Fibroblast of skin of right biceps (primary cell): ENCODE results near the gene STAB1.
A peak's percentile ranks its signal among the peaks of the same experiment; 100 is the strongest.

Experiments used
- DNase-seq: peaks from one replicate; pipeline ENCODE4 v3.0.0-alpha.2; 2013

STAB1 gene, protein sequence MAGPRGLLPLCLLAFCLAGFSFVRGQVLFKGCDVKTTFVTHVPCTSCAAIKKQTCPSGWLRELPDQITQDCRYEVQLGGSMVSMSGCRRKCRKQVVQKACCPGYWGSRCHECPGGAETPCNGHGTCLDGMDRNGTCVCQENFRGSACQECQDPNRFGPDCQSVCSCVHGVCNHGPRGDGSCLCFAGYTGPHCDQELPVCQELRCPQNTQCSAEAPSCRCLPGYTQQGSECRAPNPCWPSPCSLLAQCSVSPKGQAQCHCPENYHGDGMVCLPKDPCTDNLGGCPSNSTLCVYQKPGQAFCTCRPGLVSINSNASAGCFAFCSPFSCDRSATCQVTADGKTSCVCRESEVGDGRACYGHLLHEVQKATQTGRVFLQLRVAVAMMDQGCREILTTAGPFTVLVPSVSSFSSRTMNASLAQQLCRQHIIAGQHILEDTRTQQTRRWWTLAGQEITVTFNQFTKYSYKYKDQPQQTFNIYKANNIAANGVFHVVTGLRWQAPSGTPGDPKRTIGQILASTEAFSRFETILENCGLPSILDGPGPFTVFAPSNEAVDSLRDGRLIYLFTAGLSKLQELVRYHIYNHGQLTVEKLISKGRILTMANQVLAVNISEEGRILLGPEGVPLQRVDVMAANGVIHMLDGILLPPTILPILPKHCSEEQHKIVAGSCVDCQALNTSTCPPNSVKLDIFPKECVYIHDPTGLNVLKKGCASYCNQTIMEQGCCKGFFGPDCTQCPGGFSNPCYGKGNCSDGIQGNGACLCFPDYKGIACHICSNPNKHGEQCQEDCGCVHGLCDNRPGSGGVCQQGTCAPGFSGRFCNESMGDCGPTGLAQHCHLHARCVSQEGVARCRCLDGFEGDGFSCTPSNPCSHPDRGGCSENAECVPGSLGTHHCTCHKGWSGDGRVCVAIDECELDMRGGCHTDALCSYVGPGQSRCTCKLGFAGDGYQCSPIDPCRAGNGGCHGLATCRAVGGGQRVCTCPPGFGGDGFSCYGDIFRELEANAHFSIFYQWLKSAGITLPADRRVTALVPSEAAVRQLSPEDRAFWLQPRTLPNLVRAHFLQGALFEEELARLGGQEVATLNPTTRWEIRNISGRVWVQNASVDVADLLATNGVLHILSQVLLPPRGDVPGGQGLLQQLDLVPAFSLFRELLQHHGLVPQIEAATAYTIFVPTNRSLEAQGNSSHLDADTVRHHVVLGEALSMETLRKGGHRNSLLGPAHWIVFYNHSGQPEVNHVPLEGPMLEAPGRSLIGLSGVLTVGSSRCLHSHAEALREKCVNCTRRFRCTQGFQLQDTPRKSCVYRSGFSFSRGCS (N-terminal part only)

DNA sequence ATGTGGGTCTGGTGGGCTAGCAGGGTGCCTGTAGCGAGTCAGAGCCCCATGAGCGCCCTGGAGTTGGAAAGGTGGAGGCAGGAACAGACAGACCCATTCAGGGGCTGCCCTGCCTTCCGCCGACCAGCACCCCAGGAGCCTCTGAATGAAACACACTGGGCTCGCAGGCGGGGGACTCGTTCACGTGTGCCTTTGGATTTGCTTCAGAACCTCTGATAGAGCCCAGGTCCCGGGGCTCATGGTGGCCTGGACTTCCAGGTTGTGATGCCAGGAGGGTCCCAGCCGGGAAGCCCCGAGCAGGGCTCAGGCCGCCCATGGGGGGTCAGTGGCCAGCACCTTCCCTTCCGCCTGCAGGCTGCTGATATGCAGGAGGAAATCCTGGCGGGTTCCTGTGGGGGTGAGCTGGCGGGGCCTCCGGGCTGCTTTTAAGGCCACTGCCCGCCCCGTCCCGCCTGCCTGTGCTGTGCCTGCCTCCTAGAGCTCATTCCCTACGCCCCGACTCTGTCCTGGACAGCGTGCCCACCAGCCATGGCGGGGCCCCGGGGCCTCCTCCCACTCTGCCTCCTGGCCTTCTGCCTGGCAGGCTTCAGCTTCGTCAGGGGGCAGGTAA lies at the start of gene STAB1:
Gene STAB1, plus strand, starts transcription at position 453 of the 610 bp plus-strand sequence. Its CDS starts 76 bp downstream, at position 529.
- DNase-seq = no peak

DNA sequence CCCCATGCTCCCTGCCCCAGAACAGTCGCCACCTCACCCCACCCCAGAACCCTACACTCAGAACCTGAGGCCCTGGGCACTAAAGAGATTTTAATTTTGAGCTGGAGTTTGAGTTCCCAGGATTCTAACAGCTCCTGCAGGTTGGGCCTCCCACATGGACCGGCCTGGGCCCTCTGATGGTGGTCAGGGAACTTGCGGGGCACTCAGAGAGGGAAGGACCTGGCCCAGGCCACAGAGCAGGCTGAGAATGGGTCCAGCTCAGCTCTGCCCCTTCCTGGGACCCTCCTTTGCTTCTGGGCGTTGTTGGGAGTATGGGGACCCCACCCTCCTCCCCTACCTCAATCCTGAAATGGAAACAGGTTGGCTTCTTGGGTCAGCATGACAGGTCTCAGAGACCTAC lies 49.1 kb upstream of the STAB1 start:
- DNase-seq = no peak

DNA sequence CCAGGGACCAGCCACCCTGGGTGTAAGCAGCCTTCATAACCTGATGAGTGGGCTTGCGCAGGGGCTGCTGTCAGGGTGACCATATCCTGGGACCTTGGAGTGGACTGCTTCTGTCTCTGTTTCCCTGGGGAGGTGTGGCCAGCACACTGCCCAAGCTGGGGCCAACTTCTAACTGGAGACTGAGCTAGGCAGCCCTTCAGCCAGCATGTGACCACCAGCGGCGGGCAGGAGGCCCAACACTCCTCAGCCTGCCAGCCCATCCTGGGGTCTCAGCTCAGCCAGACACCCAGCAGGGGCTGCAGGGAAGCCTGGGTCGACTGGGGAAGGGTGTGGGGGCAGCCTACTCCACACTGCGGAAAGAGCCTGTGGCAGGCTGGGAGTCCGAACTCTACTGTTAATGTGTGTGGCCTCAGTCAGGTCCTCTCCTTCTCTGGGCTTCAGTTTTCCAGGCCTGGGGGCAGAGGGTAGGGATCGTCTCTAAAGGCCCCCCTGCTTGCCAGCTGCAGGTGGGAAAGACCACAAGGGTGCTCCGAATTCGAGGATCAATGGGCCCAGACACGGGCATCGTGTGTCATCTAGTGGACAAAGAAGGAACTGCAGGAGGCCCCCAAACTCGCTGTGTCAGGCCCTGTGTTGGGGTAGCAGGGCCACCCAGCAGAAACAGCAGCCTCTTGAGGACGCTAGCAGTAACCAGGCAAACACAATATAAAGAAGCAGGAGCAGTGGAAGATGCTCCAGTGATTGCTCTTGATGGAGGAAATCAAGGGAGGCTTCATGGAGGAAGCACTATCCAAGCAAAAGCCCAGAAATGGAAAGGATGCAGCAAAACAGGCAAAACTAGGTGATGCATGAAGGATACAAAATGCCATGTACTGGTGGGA lies 48.3 kb upstream of the STAB1 start:
- DNase-seq = peak; percentile 55

DNA sequence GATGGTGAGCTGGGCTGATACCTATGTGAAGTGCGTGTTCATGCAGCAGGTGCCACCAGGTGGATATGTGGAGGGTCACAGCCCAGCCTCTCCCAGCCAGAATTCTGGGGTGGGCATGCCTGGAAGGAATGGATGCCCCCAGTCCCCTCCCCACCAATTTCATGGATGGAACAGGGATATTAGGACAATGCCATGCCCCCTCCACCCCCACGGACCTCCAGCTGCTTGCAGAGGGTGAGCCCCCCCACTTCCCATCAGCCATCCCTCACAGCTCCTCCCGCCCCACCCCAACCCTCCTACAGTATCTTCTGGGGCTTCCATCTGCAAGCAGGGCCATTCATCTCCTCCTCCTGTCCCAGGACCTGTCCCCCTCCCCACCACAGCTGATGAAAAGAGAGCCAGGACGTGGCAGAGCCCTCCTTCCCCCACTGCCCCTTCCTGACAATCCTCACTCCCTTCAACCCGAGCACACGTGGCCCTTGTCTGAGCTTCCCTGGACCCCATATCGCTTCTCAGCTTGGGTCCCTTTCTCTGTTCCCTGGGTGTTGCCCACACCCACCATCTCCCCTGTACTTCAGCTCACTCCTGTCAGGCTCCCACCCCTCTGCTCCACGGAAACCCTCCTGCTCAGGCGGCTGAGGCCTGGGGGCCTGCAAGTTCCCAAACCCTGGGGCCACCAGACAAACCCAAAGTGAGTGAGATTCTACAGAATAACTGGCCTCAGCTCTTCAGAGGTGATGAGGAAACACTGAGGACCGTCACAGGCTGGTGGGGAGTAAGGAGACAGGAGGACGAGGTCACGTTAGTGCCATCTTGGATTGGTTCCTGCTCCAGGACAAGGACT lies 47.4 kb upstream of the STAB1 start:
- no peak for DNase-seq

DNA sequence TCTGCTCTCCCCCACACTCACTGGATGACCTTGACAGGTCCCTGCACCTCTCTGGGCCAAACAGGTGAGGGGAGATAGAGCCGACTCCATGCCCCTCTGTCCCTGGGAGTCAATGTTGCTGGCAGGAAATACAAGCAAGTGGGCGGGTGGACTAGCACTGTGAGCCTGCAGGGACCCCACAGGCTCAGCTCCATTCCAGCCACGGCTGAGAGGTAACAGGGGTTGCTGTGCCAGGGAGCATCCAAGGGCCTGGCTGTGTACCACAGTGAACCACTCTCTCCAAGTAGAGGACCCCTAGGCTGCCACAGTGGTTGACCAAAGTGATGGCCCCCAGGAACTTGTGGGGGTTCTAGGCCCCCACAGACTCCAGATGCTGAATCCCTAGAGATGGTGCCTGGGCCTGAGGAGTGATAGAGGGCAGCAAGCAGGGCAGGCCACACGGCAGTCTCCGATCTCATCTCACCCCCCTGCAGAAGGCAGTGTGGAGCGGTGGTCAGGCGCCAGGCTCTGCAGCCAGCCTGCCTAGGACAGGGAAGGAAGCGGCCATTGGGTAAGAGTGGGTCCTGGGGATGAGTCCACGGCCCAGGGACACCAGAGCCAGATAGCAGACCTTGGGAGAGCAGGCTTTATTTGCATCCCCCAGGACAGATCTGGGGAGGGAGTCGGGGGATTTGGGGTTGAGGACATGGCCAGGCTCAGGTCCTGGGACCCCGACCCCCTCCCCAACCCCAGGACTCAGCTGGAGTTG lies 44.5 kb upstream of the STAB1 start:
- DNase-seq = no peak

DNA sequence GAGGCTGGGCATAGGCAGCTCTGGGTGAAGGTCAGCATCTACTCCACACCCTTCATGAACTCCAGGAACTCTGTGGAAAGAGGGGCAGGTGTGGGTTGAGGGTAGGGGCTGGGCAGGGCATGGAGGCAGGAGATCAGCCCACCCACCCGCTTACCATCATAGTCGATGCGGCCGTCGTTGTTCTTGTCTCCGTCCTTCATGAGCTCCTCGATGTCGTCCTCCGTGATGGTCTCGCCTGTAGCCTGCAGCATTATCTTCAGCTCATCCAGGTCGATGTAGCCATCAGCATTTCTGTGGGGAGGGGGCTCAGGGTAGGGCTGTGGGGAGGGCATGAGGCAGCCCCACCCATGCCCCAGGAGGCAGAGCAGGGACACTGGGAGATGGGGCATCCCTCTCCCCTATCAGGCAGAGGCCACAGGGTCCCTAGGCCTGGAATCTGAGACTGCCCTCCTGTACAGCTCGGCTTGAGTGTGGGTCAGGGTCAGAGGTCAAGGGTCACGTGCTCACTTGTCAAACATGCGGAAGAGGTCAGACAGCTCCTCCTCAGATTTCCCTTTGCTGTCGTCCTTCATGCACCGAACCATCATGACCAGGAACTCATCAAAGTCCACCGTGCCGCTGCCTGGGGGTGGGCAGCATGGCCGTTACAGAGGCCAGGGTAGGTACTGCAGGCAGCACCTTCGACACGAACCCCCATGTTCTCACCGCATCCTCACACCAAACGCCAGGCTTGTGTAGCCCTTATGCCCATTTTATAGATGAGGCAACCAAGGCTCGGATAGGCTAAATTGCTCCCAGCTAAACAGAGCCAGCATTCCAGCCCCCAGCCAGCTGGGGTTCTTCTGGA lies 43.7 kb upstream of the STAB1 start:
- no peak for DNase-seq

DNA sequence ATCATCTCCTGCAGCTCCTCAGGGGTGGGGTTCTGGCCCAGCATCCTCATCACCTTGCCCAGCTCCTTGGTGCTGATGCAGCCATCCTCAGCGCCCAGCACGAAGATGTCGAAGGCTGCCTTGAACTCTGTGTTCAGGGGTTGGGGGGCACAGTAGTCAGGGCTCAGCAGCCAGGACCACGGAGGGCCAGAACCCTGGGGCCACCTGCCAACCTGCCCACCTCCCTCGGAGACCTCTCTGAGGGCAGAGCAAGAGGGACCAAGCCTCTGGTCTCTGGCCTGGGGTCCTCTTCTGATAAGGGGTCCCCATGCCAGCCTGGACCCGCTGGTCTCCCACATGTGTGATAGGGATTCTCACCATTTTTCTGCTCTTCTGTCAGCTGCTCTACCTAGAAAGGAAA lies 43.0 kb upstream of the STAB1 start:
- no peak for DNase-seq

DNA sequence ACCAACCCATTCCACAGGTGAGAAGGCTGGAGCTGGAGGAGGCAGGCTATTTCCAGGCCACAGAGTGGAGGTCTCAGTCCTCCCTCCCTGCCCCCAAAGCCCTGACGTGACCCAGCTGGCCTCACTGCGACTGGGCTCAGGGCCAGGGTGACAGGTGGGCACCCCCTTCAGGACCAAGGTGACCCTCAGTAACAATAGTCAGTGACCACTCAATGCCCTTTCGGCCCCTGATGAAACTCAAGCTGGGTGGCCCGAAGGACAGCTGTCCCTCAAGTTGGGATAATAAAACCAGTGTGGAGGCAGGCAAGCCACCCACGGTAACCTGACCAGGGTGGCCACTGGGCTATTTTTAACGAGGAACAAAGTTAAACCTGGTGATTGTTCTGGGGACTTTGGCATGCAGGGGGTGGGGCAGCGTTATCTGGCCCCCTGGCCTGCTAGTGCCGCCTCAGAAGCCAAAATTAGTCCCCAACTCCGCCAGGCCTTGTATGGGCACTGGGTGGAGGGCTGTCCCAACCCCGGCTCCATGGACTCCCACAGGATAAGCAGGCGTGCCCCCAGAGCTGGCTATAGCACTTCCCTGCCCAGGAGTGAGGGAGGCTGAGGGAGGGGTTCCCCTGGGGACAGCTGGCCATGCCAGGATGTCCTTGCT lies 42.4 kb upstream of the STAB1 start:
- DNase-seq = no peak

DNA sequence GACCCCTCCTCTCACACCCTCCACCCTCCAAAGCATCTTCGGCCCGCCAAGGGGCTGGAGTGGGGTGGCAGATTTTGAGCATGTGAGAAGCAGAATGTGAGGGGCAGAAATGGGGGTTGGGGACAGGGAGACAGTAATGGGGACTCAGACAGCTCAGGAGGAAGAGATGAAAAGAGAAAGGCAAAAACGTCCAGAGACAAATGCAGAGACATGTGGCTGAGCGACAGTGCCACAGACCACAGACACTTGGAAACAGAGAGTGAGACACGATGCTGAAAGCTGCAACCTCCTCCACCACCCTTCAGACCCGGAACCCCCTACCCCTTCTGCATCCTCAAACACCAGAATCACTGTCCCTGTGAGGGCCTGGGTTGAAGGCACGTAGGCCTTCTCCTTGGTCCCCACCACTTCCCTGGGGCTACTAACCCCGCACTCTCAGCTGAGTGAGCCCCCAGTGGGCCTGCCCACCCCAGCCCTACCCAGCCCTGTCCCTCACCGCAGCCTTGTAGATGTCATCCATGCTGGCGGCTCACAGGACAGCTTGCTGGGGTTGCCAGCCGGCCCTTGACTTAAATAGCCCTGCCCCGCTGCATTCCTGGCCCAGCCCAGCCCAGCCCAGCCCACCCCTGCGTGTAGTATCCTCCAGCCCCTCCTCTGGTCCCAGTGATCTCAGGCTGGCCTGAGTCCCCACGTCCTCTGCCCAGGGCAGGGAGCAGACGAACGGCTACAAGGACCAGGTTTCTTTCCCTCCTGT lies 41.5 kb upstream of the STAB1 start, which contains the start of gene TNNC1:
Gene TNNC1, minus strand, starts transcription at position 546 of the 754 bp plus-strand sequence. Its CDS starts 26 bp downstream, at position 520.
- no peak for DNase-seq

DNA sequence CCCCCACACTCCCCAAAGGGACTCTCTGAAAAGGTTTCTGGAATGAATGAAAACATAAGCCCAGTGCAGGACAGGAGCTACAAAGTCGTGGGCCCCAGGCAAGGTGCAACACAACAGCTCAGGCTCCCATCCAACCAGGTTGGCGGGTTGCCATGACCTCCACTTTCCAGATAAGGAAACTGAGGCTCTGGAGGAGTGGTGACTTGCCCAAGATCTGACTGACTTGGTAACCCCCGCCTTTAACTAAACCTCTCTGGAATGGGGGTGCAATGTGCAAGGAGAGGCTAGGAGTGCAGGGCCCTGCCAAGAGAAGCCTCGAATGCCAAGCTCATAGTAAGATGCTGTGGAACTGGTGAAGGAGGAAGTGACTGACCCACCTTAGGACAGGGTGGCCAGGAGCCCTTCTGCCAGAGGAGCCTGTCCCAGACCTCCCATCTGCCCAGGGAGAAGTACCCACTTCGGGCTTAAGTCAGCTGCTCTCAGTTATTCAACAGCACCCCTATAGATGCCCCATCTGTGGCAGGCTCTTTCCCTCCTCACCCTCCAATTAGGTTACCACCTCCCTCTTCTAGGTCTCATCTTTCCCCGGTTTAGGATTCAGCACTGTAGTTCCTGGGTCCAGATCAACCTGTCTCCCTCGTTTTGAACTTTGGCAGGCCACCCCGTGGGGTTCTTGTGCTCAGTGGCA lies 40.7 kb upstream of the STAB1 start:
- DNase-seq = no peak

DNA sequence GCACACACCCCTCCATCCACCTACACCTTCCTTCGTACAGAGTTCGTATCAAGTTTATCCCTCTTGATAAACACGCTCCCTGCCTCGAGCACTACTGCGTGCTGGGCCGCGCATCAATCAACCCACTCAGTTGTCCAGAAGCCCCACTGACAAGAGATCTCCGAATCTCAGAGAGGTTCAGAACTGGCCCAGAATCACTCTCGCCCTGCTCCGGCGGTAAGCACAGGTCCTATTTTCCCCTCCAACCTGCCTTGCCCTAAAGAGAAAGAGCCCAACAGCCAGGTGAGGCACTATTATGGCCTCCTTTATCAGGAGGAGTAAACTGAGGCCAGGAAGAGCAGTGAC lies 40.2 kb upstream of the STAB1 start:
- DNase-seq = no peak

DNA sequence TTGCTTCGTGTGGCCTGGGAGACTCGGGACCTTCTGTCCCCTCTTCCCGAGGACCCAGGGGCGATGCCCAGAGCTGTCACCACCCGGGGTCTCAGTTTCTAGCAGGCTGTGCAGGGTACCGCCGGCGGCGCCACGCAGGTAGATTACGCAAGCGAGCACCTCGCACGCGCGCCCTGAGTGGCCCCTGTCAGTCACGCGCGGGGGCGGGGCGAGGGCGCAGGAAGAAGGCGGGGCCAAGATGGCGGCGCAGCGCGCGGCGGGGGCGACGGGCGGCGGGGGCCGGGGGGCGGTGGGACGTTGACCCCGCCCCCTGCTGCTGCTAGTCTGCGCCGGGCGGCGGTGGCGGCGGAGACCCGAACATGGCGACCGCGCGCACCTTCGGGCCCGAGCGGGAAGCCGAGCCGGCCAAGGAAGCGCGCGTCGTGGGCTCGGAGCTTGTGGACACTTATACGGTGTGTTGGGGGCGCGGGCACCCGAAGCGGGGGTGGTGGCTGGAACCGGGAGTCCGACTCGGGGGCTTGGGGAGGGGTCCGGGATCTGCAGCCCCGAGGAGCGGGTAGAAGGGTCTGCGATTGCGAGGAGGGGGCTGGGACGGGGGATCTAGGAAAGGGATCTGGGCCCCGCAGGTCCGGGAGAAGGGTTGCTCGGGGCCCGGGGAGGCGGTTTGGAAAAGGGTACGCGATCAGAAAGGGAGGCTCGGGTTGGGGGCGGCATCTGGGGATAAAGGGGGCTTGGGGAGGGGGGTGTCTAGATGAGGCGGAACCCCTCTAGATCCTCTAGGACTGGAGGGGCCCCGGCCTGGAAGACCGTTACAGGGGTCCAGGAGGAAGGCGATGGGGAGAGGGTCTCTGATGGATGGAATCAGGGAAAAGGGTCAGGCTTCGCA lies 39.6 kb upstream of the STAB1 start, which contains the start of gene NISCH:
Gene NISCH, plus strand, starts transcription at position 322 of the 886 bp plus-strand sequence. Its CDS starts 38 bp downstream, at position 360.
- peak; percentile 83 for DNase-seq

DNA sequence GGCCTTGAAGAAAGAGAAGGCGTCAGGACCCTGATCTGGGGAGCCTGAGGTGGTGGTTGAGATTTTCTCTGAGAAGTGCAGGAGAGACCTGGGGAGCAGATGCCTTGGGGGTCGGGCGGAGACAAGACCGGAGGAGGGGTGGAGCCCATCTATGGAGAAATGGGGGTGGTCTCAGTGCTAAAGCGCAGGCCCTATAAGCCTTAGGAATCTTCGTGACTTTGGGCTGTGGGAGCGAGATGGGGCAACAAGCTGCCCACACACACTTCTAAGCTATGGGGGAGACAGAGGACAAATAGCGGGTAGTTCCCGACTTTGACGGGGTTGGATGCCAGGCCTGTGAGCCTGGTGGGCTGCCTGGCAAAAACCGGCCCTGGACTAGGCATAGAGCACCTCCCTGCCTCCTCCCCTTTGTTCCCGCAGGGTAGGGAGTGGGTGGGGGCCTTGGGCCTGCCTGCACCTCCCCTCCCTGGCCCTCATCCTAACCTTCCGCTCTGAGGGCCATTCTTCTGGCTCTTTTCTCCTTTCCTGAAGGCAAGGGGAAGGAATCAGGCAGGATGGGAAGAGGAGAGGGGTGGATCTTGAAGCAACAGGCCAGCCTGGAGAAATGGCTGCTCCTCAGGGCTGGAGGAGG lies 38.9 kb upstream of the STAB1 start:
- DNase-seq = peak; percentile 22

DNA sequence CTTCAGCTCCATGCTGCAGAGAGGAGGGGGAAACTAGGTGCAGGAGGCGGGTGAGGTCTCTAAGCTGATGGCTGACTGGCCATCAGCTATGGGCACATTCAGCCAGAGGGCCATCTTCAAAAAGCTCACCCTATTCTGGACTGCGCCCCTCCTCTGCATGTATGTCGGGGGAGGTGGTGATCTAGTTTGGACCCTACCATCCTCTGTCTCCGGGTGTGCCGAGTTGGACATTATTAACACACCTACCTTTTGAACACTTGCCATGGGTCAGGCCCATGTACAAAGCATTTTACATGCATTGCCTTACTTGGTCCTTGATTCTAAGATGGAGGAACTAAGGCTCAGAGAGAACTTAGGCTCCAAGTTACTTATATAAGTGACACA lies 38.3 kb upstream of the STAB1 start:
- no peak for DNase-seq
